PFSK-1 (cell line): ENCODE results near the gene VGF.

Experiments used
- POLR2AphosphoS5 ChIP-seq: IDR thresholded peaks from 2 replicates; pipeline ENCODE4 v1.6.1; 2012; ENCODE audit warnings: low read depth, mild to moderate bottlenecking, control low read depth, low read length, moderate library complexity
- SIN3A ChIP-seq: IDR thresholded peaks from 2 replicates; pipeline ENCODE4 v1.6.1; 2012; ENCODE audit warnings: mild to moderate bottlenecking, low read length, moderate library complexity, borderline replicate concordance; ENCODE audit not compliant: insufficient read depth
- TF ChIP-seq, protein P1 (sequence below), 2 experiments: IDR thresholded peaks; 2 replicates each; pipeline versions ENCODE4 v1.6.1 to v1.8.0; 2011 to 2012; ENCODE audit warnings: low read depth in 2 of 2, low read length in 2 of 2, control low read depth in 1 of 2, inconsistent platforms in 1 of 2, mild to moderate bottlenecking in 1 of 2, moderate library complexity in 1 of 2; ENCODE audit not compliant: insufficient read depth in 1 of 2

DNA sequence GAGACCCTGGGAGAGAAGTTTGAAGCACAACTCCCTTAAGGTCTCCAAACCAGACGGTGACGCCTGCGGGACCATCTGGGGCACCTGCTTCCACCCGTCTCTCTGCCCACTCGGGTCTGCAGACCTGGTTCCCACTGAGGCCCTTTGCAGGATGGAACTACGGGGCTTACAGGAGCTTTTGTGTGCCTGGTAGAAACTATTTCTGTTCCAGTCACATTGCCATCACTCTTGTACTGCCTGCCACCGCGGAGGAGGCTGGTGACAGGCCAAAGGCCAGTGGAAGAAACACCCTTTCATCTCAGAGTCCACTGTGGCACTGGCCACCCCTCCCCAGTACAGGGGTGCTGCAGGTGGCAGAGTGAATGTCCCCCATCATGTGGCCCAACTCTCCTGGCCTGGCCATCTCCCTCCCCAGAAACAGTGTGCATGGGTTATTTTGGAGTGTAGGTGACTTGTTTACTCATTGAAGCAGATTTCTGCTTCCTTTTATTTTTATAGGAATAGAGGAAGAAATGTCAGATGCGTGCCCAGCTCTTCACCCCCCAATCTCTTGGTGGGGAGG is 27.6 kb downstream of the VGF start:
- TF ChIP-seq SIN3A, result no peak
- TF ChIP-seq, protein P1, sequence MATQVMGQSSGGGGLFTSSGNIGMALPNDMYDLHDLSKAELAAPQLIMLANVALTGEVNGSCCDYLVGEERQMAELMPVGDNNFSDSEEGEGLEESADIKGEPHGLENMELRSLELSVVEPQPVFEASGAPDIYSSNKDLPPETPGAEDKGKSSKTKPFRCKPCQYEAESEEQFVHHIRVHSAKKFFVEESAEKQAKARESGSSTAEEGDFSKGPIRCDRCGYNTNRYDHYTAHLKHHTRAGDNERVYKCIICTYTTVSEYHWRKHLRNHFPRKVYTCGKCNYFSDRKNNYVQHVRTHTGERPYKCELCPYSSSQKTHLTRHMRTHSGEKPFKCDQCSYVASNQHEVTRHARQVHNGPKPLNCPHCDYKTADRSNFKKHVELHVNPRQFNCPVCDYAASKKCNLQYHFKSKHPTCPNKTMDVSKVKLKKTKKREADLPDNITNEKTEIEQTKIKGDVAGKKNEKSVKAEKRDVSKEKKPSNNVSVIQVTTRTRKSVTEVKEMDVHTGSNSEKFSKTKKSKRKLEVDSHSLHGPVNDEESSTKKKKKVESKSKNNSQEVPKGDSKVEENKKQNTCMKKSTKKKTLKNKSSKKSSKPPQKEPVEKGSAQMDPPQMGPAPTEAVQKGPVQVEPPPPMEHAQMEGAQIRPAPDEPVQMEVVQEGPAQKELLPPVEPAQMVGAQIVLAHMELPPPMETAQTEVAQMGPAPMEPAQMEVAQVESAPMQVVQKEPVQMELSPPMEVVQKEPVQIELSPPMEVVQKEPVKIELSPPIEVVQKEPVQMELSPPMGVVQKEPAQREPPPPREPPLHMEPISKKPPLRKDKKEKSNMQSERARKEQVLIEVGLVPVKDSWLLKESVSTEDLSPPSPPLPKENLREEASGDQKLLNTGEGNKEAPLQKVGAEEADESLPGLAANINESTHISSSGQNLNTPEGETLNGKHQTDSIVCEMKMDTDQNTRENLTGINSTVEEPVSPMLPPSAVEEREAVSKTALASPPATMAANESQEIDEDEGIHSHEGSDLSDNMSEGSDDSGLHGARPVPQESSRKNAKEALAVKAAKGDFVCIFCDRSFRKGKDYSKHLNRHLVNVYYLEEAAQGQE (IDR thresholded peaks at IDR 0.05; ENCODE audit: insufficient read depth in 1 of 2, low read depth in 2 of 2, low read length in 2 of 2), result no peak
- TF ChIP-seq POLR2AphosphoS5, result no peak
